Measurements from ENCODE around the gene ZFAND3.

Gene ZFAND3

GRCh38 chr6:38187811-38188590 lies 368.5 kb downstream of the ZFAND3 start:
- DNase-seq (ENCODE audit: low read depth): no peak

- no peak for DNase-seq (ENCODE audit: low read depth)
Observed at GRCh38 chr6:38188677-38189335, 369.3 kb downstream of the ZFAND3 start.

GRCh38 chr6:38191418-38191817 lies 371.9 kb downstream of the ZFAND3 start:
- no peak for DNase-seq (ENCODE audit: low read depth)

- no peak for DNase-seq (ENCODE audit: low read depth)
Observed at GRCh38 chr6:38192011-38192410, 372.5 kb downstream of the ZFAND3 start.

- DNase-seq (ENCODE audit: low read depth): no peak
Observed at GRCh38 chr6:38192487-38192886, 373.0 kb downstream of the ZFAND3 start.

- no peak for DNase-seq (ENCODE audit: low read depth)
Observed at GRCh38 chr6:38193051-38193450, 373.5 kb downstream of the ZFAND3 start.

- no peak for DNase-seq (ENCODE audit: low read depth)
Observed at GRCh38 chr6:38193481-38194281, 374.2 kb downstream of the ZFAND3 start.

- DNase-seq (ENCODE audit: low read depth): no peak
Observed at GRCh38 chr6:38194282-38194572, 374.7 kb downstream of the ZFAND3 start.

GRCh38 chr6:38194589-38194988 lies 375.1 kb downstream of the ZFAND3 start:
- DNase-seq (ENCODE audit: low read depth): no peak

GRCh38 chr6:38195113-38195635 lies 375.6 kb downstream of the ZFAND3 start:
- no peak for DNase-seq (ENCODE audit: low read depth)

GRCh38 chr6:38198219-38198618 lies 378.7 kb downstream of the ZFAND3 start:
- no peak for DNase-seq (ENCODE audit: low read depth)

Data from activated T-cell treated with anti-CD3 and anti-CD28 coated beads for 1 hour (primary cell).